Caco-2 (cell line): ENCODE data around the gene CLC. TPM values are rescaled to one million over a fixed set of nuclear protein-coding genes. Genes with fewer than 3 reads are reported as not detected.

ENCODE experiments used
- BruUV-seq: library from RNA; stranded (reverse); fragments of 400-500 nt; replicated peaks from 2 replicates; lab custom pipeline; 2021; lab: Mats Ljungman, UMichigan
- CTCF ChIA-PET: fragments of 300-600 bp; sonication (Branson Sonifier 250); formaldehyde crosslinking; loops from one replicate; lab custom pipeline; 2022; ENCODE audit warnings: antibody characterized with exemption; lab: Charles Lee
- POLR2A ChIA-PET: fragments of 300-600 bp; sonication (Branson Sonifier 250); formaldehyde crosslinking; loops from one replicate; lab custom pipeline; 2022; ENCODE audit warnings: antibody characterized with exemption; lab: Charles Lee
- DNase-seq, 2 experiments: peaks; one replicate each; pipeline versions ENCODE4 v3.0.0 to v3.0.0-alpha.2; 2020 to 2022
- H3K27me3 ChIP-seq: replicated peaks from 2 replicates; pipeline ENCODE4 v1.6.0; 2011; ENCODE audit warnings: low read length; ENCODE audit not compliant: control insufficient read depth, insufficient read depth
- H3K36me3 ChIP-seq: 2 replicates; pipeline ENCODE4 v1.5.1; 2011; ENCODE audit warnings: low read length; ENCODE audit not compliant: control insufficient read depth, insufficient read depth
- H3K4me1 ChIP-seq: fragments of 250-450 bp; sonication (Bioruptor Pico); 2 replicates; pipeline ENCODE4 v1.5.1; 2020; ENCODE audit warnings: mild to moderate bottlenecking
- H3K4me3 ChIP-seq: 2 replicates; pipeline ENCODE4 v1.5.1; 2011; ENCODE audit warnings: low read depth, mild to moderate bottlenecking, control low read depth, low read length
- H3K9me3 ChIP-seq: fragments of 250-450 bp; sonication (Bioruptor Pico); 2 replicates; pipeline ENCODE4 v1.5.1; 2020; ENCODE audit warnings: mild to moderate bottlenecking, moderate library complexity
- H3K27ac Mint-ChIP-seq: one replicate; pipeline ENCODE4 v1.8.0; 2022; ENCODE audit warnings: mixed read lengths; ENCODE audit not compliant: unreplicated experiment
- H3K27me3 Mint-ChIP-seq: one replicate; pipeline ENCODE4 v1.8.0; 2022; ENCODE audit warnings: mixed read lengths; ENCODE audit not compliant: insufficient read depth, unreplicated experiment
- H3K36me3 Mint-ChIP-seq: one replicate; pipeline ENCODE4 v1.8.0; 2022; ENCODE audit warnings: mild to moderate bottlenecking, mixed read lengths; ENCODE audit not compliant: insufficient read depth, unreplicated experiment
- H3K4me1 Mint-ChIP-seq: one replicate; pipeline ENCODE4 v1.8.0; 2022; ENCODE audit warnings: low read depth, mixed read lengths; ENCODE audit not compliant: unreplicated experiment
- H3K4me3 Mint-ChIP-seq: one replicate; pipeline ENCODE4 v1.8.0; 2022; ENCODE audit warnings: mild to moderate bottlenecking, moderate library complexity, mixed read lengths; ENCODE audit not compliant: unreplicated experiment
- H3K9me3 Mint-ChIP-seq: one replicate; pipeline ENCODE4 v1.8.0; 2022; ENCODE audit warnings: mixed read lengths; ENCODE audit not compliant: unreplicated experiment
- CTCF ChIP-seq, 2 experiments: fragments of 200-600 bp in 1 of 2; IDR thresholded peaks; 1 replicate in 1 of 2; 2 replicates in 1 of 2; pipeline versions ENCODE4 v1.5.1 to v1.8.0; 2011 to 2022; ENCODE audit warnings: antibody characterized with exemption in 1 of 2, control low read depth in 1 of 2, inconsistent platforms in 1 of 2, low read depth in 1 of 2, low read length in 1 of 2, mild to moderate bottlenecking in 1 of 2, moderate library complexity in 1 of 2; ENCODE audit not compliant: insufficient read depth in 1 of 2, severe bottlenecking in 1 of 2, unreplicated experiment in 1 of 2
- intact Hi-C: fragments of 100-400 bp; cut with micrococcal nuclease; formaldehyde crosslinking; loops from one replicate; pipeline ENCODE4 v1.10.0; 2022; ENCODE audit not compliant: unreplicated experiment
- total RNA-seq: library from RNA; stranded (reverse); gene quantifications from 2 replicates; pipeline ENCODE4 v1.2.3, GENCODE V29; 2022

The CLC gene
- total RNA-seq, 1 experiment from 2014 or later, result not detected

- BruUV-seq, result no TSS peak
- no peak overlapping the region for H3K4me3 ChIP-seq
- peaks cover 2% of the 10 kb centered on the region for H3K27me3 ChIP-seq
- H3K27ac Mint-ChIP-seq, result no peak overlapping the region
- H3K9me3 ChIP-seq, result no peaks in the 10 kb centered on the region; the same call in 1 of the 2 replicates
- H3K4me1 Mint-ChIP-seq, result no peaks in the 10 kb centered on the region
- peaks cover 24% of the 10 kb centered on the region for H3K27me3 Mint-ChIP-seq
- H3K4me3 Mint-ChIP-seq, result no peak overlapping the region
- H3K36me3 Mint-ChIP-seq, result no peaks in the 10 kb centered on the region
- H3K4me1 ChIP-seq, result no peaks in the 10 kb centered on the region
- no peak for TF ChIP-seq CTCF (IDR thresholded peaks at IDR 0.05; ENCODE audit: insufficient read depth in 1 of 2, low read depth in 1 of 2, low read length in 1 of 2, severe bottlenecking in 1 of 2, unreplicated experiment in 1 of 2)
- ChIA-PET POLR2A (no interaction called here), CTCF (no interaction called here)
- no peak for DNase-seq
- intact Hi-C loops, result loop anchor here (10.0 kb wide), 1 partner anchor 85 kb away; no protein-coding TSS in a partner anchor
- no peaks in the 10 kb centered on the region for H3K36me3 ChIP-seq
- no peaks in the 10 kb centered on the region for H3K9me3 Mint-ChIP-seq
Observed at GRCh38 chr19:39759457-39760184, 21.8 kb upstream of the CLC start.

- H3K4me3 Mint-ChIP-seq, result no peak overlapping the region
- no peak for DNase-seq
- Histone ChIP-seq H3K4me3 (no peak overlapping the region), H3K4me1 (no peaks in the 10 kb centered on the region), H3K27me3 (peaks cover 2% of the 10 kb centered on the region), H3K9me3 (no peaks in the 10 kb centered on the region), H3K36me3 (no peaks in the 10 kb centered on the region)
- POLR2A ChIA-PET, result no interaction called here
- CTCF ChIA-PET, result no interaction called here
- intact Hi-C loops, result no loop called here
- no peaks in the 10 kb centered on the region for H3K36me3 Mint-ChIP-seq
- H3K9me3 Mint-ChIP-seq, result no peaks in the 10 kb centered on the region
- H3K27me3 Mint-ChIP-seq, result peaks cover 13% of the 10 kb centered on the region
- no peak for TF ChIP-seq CTCF (IDR thresholded peaks at IDR 0.05; ENCODE audit: insufficient read depth in 1 of 2, low read depth in 1 of 2, low read length in 1 of 2, severe bottlenecking in 1 of 2, unreplicated experiment in 1 of 2)
- no TSS peak for BruUV-seq
- H3K27ac Mint-ChIP-seq, result no peak overlapping the region
- H3K4me1 Mint-ChIP-seq, result no peaks in the 10 kb centered on the region
Observed at GRCh38 chr19:39754971-39755370, 17.1 kb upstream of the CLC start.

- ChIA-PET POLR2A (no interaction called here), CTCF (no interaction called here)
- H3K27me3 ChIP-seq, result peaks cover 2% of the 10 kb centered on the region
- Mint-ChIP-seq H3K4me3 (no peak overlapping the region), H3K27me3 (peaks cover 12% of the 10 kb centered on the region), H3K27ac (no peak overlapping the region), H3K4me1 (no peaks in the 10 kb centered on the region), H3K9me3 (no peaks in the 10 kb centered on the region), H3K36me3 (no peaks in the 10 kb centered on the region)
- no peak overlapping the region for H3K4me3 ChIP-seq
- no peak for DNase-seq
- TF ChIP-seq CTCF (IDR thresholded peaks at IDR 0.05; ENCODE audit: insufficient read depth in 1 of 2, low read depth in 1 of 2, low read length in 1 of 2, severe bottlenecking in 1 of 2, unreplicated experiment in 1 of 2), result no peak
- no peaks in the 10 kb centered on the region for H3K9me3 ChIP-seq
- H3K36me3 ChIP-seq, result no peaks in the 10 kb centered on the region
- BruUV-seq, result no TSS peak
- no peaks in the 10 kb centered on the region for H3K4me1 ChIP-seq
- intact Hi-C loops, result no loop called here
Observed at GRCh38 chr19:39754544-39754943, 16.7 kb upstream of the CLC start.
